ENCODE data around the gene EIF4H.
"Not testable (repeated sequence)": the region's sequence is repeated elsewhere in the genome, so short reads cannot be mapped to it uniquely, and the experiment has no call there.

Gene EIF4H

GRCh38 chr7:74175340-74175739, 1.2 kb downstream of the EIF4H start:
- DNase-seq (ENCODE audit: low read depth): no peak

- DNase-seq (ENCODE audit: low read depth): no peak
Observed at GRCh38 chr7:74176555-74176954, 2.4 kb downstream of the EIF4H start.

GRCh38 chr7:74178632-74179031, 4.5 kb downstream of the EIF4H start:
- DNase-seq (ENCODE audit: low read depth): peak; percentile 65

- DNase-seq (ENCODE audit: low read depth): no peak
Observed at GRCh38 chr7:74179935-74180604, 5.9 kb downstream of the EIF4H start.

GRCh38 chr7:74180866-74181265, 6.7 kb downstream of the EIF4H start:
- DNase-seq (ENCODE audit: low read depth): no peak

GRCh38 chr7:74181821-74182220, 7.7 kb downstream of the EIF4H start:
- DNase-seq (ENCODE audit: low read depth): no peak

- DNase-seq (ENCODE audit: low read depth): no peak
Observed at GRCh38 chr7:74182453-74183090, 8.4 kb downstream of the EIF4H start.

- DNase-seq (ENCODE audit: low read depth): no peak
Observed at GRCh38 chr7:74183142-74183541, 9.0 kb downstream of the EIF4H start.

- DNase-seq (ENCODE audit: low read depth): no peak
Observed at GRCh38 chr7:74183653-74184450, 9.7 kb downstream of the EIF4H start.

GRCh38 chr7:74185016-74185415, 10.9 kb downstream of the EIF4H start:
- no peak for DNase-seq (ENCODE audit: low read depth)

GRCh38 chr7:74185636-74186035, 11.5 kb downstream of the EIF4H start:
- peak; percentile 22 for DNase-seq (ENCODE audit: low read depth)

- peak; percentile 77 for DNase-seq (ENCODE audit: low read depth)
Observed at GRCh38 chr7:74187915-74188675, 13.9 kb downstream of the EIF4H start.

- no peak for DNase-seq (ENCODE audit: low read depth)
Observed at GRCh38 chr7:74190259-74190658, 16.1 kb downstream of the EIF4H start.

- DNase-seq (ENCODE audit: low read depth): no peak
Observed at GRCh38 chr7:74191231-74191630, 17.1 kb downstream of the EIF4H start.

GRCh38 chr7:74193054-74193453, 18.9 kb downstream of the EIF4H start:
- no peak for DNase-seq (ENCODE audit: low read depth)

- no peak for DNase-seq (ENCODE audit: low read depth)
Observed at GRCh38 chr7:74193913-74194312, 19.8 kb downstream of the EIF4H start.

- no peak for DNase-seq (ENCODE audit: low read depth)
Observed at GRCh38 chr7:74194686-74195085, 20.5 kb downstream of the EIF4H start.

- not testable (repeated sequence) for DNase-seq (ENCODE audit: low read depth)
Observed at GRCh38 chr7:74195139-74195860, 21.1 kb downstream of the EIF4H start.

GRCh38 chr7:74195968-74196654, 22.0 kb downstream of the EIF4H start:
- DNase-seq (ENCODE audit: low read depth): not testable (repeated sequence)

- DNase-seq (ENCODE audit: low read depth): no peak
Observed at GRCh38 chr7:74197449-74198124, 23.4 kb downstream of the EIF4H start.
